NB4 (cell line): Measurements from ENCODE around the gene NXNL1.

Source experiments
- DNase-seq: peaks from one replicate; pipeline ENCODE4 v3.0.0; 2010; ENCODE audit warnings: low read depth
- H3K4me3 ChIP-seq: one replicate; pipeline ENCODE4 v1.5.1; 2011; ENCODE audit warnings: mild to moderate bottlenecking, low read depth, low read length, moderate library complexity
- MYC ChIP-seq: IDR thresholded peaks from 2 replicates; pipeline ENCODE4 v1.6.1; 2011; ENCODE audit warnings: low read depth, low read length
- POLR2A ChIP-seq: IDR thresholded peaks from 2 replicates; pipeline ENCODE4 v1.6.1; 2011; ENCODE audit warnings: mild to moderate bottlenecking; ENCODE audit not compliant: insufficient read length; ENCODE audit errors: extremely low read depth
- TF ChIP-seq, protein P1 (sequence below): IDR thresholded peaks from one replicate; pipeline ENCODE4 v1.5.1; 2012; ENCODE audit warnings: low read depth, low read length
- TF ChIP-seq, protein P2 (sequence below): IDR thresholded peaks from 2 replicates; pipeline ENCODE4 v1.6.1; 2011; ENCODE audit warnings: low read depth, low read length

The NXNL1 gene

DNA sequence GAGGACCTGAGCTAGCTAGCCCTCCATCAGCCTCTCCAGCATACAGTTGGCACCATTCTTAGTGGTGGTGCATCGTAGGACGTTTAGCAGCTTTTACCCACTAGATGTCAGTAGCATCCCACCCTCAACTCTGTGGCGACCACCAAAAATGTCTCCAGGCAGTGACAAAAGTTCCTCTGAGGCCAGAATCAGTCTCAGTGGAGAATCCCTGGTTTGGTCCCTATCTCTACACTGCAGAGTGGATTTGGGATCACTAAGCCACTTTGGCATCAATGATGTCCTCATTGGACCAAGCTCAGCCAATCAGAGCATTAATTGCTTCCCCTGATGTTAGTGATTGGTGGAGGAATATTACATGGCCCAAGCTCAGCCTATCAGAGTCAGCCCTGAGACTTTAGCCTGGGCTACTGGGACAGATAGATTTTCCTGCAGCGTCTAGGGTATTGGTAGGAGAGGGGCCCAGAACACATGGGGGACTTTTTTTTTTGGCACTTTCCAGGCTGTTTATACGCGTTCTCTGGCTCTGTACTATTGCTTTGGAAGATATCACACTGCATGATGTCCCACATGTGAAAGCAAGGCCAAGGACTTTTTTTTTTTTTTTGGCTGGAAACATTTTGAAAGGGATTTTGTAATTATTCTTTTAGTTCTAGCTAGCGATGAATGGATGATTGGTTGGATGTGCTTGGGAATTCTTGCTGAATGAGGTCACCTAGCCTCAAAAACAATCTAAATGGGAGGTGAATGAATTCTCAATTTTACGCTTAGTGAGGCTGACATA, 19.3 kb downstream of the NXNL1 start:
- TF ChIP-seq, protein P1, sequence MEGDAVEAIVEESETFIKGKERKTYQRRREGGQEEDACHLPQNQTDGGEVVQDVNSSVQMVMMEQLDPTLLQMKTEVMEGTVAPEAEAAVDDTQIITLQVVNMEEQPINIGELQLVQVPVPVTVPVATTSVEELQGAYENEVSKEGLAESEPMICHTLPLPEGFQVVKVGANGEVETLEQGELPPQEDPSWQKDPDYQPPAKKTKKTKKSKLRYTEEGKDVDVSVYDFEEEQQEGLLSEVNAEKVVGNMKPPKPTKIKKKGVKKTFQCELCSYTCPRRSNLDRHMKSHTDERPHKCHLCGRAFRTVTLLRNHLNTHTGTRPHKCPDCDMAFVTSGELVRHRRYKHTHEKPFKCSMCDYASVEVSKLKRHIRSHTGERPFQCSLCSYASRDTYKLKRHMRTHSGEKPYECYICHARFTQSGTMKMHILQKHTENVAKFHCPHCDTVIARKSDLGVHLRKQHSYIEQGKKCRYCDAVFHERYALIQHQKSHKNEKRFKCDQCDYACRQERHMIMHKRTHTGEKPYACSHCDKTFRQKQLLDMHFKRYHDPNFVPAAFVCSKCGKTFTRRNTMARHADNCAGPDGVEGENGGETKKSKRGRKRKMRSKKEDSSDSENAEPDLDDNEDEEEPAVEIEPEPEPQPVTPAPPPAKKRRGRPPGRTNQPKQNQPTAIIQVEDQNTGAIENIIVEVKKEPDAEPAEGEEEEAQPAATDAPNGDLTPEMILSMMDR: peak; percentile 38
- TF ChIP-seq POLR2A: no peak
- no peak for TF ChIP-seq MYC
- TF ChIP-seq, protein P2, sequence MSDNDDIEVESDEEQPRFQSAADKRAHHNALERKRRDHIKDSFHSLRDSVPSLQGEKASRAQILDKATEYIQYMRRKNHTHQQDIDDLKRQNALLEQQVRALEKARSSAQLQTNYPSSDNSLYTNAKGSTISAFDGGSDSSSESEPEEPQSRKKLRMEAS: no peak
- DNase-seq: peak; percentile 58
- H3K4me3 ChIP-seq: no peak overlapping the region

DNA sequence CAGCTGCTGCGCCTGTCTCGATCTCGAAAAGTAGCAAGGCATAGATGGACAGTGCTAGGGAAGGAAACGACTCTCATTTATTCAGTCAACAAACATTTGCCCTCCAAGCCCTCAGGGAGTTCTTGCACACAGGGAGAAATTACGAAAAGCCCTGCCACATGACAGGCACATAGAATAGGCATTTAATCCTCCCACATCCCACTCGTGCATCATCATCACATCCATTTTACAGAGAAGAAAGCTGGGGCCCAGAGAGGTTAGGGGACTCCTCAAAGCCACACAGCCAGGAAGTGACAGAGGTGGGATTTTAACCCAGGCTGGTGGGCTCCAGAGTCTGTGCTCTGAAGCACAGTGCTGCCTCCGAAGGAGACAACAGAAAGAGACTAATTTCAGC, 23.9 kb downstream of the NXNL1 start:
- no peak for DNase-seq
- TF ChIP-seq MYC (no peak), POLR2A (no peak)
- TF ChIP-seq, protein P1: no peak
- TF ChIP-seq, protein P2: no peak
- no peak overlapping the region for H3K4me3 ChIP-seq

DNA sequence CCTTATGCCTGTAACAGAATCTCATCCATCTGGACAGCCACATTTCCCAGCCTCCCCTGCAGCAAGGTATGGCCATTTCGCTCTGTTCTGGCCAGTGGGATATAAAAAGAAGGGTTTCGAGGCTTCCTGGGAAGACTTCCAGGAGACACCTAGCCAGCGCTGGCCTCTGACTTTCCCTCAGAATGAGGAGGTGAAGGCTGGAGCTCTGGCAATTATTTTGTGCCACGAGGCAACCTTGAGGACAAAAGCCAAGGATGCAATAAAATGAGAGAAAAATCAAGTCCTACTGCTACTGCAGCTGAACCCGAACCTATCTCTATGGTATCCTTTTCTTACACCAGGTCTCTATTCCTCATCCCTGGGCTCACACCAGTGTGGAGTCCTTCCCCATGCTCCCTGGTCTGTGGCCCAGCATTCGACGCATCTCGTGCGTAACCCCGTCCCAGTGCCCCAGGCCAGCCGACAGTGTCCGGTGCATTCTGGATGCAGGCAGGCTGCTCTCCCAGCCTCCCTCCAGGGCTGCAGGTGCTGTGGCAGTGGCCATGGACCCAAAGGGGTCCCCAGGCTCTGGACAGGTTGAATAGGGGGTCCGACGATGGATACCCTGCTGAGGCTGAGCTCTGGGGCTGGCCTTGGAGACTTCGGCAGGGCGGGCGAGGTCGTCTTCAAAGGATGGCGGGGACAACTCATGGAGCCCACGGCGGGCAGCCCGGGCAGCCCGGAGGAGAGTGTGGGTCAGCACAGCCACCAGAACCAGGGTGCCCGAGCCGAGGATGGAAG, 24.4 kb downstream of the NXNL1 start:
- H3K4me3 ChIP-seq: no peak overlapping the region
- TF ChIP-seq POLR2A: no peak
- no peak for TF ChIP-seq MYC
- TF ChIP-seq, protein P1: no peak
- TF ChIP-seq, protein P2: no peak
- DNase-seq: no peak

DNA sequence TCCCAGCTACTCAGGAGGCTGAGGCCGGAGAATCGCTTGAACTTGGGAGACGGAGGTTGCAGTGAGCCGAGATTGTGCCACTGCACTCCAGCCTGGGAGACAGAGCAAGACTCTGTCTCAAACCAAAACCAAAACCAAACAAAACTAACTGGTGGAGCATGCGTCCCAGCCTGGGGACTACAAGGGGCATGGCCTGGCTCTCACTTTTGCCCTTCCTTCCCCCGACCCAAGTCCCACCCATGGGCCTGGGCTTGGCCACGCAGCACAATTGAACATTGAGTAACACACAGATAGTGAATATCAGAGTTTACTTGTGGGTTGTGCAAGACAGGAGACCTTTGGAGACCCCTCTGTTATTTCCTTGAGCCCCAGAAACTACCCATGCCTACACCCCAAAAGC, 25.5 kb downstream of the NXNL1 start:
- no peak for DNase-seq
- no peak overlapping the region for H3K4me3 ChIP-seq
- TF ChIP-seq MYC (no peak), POLR2A (no peak)
- TF ChIP-seq, protein P2: no peak
- TF ChIP-seq, protein P1: no peak

DNA sequence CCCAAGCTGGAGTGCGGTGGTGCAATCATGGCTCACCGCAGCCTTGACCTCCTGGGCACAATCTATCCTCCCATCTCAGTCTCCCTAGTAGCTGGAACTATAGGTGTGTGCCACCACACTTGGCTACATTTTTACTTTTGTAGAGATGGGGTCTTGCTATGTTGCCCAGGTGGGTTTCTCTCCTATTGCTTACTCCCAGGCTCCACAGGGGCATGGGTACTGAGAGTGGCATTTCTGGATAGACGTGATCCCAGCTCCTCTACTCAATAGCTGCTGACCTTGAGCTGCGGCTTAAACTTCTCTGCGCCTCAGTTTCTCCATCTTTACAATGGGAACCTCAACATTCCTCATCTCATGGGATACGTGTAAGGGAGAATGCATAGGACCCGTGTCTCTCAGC, 29.3 kb downstream of the NXNL1 start:
- no peak overlapping the region for H3K4me3 ChIP-seq
- DNase-seq: no peak
- TF ChIP-seq, protein P2: no peak
- no peak for TF ChIP-seq POLR2A
- TF ChIP-seq, protein P1: no peak
- TF ChIP-seq MYC: no peak
